Ishikawa (cell line): Measurements from ENCODE around the gene WWOX.

Source experiments
- CEBPB ChIP-seq: IDR thresholded peaks from 2 replicates; pipeline ENCODE4 v1.6.1; 2012
- CREB1 ChIP-seq: IDR thresholded peaks from 2 replicates; pipeline ENCODE4 v1.6.1; 2012; ENCODE audit warnings: low read depth
- EGR1 ChIP-seq: IDR thresholded peaks from 2 replicates; pipeline ENCODE4 v1.6.1; 2012
- EP300 ChIP-seq: IDR thresholded peaks from 2 replicates; pipeline ENCODE4 v1.6.1; 2012; ENCODE audit warnings: borderline replicate concordance
- FOXM1 ChIP-seq: IDR thresholded peaks from 2 replicates; pipeline ENCODE4 v1.6.1; 2012; ENCODE audit warnings: low read depth, borderline replicate concordance
- NFIC ChIP-seq: IDR thresholded peaks from 2 replicates; pipeline ENCODE4 v1.6.1; 2012
- RAD21 ChIP-seq: IDR thresholded peaks from 2 replicates; pipeline ENCODE4 v1.6.1; 2012; ENCODE audit warnings: low read depth
- TAF1 ChIP-seq: IDR thresholded peaks from 2 replicates; pipeline ENCODE4 v1.6.1; 2012; ENCODE audit warnings: low read depth, mild to moderate bottlenecking
- TCF12 ChIP-seq: IDR thresholded peaks from 2 replicates; pipeline ENCODE4 v1.6.1; 2012; ENCODE audit warnings: low read depth
- TEAD4 ChIP-seq: IDR thresholded peaks from 2 replicates; pipeline ENCODE4 v1.6.1; 2012
- YY1 ChIP-seq: IDR thresholded peaks from 2 replicates; pipeline ENCODE4 v1.6.1; 2012; ENCODE audit warnings: low read depth
- ZBTB7A ChIP-seq: IDR thresholded peaks from 2 replicates; pipeline ENCODE4 v1.6.1; 2012; ENCODE audit warnings: low read depth
- TF ChIP-seq, protein P1 (sequence below): IDR thresholded peaks from 2 replicates; pipeline ENCODE4 v1.6.1; 2012
- TF ChIP-seq, protein P2 (sequence below): IDR thresholded peaks from 2 replicates; pipeline ENCODE4 v1.6.1; 2012
- TF ChIP-seq, protein P3 (sequence below): IDR thresholded peaks from 2 replicates; pipeline ENCODE4 v1.6.1; 2012; ENCODE audit warnings: low read depth, mild to moderate bottlenecking

The WWOX gene

DNA sequence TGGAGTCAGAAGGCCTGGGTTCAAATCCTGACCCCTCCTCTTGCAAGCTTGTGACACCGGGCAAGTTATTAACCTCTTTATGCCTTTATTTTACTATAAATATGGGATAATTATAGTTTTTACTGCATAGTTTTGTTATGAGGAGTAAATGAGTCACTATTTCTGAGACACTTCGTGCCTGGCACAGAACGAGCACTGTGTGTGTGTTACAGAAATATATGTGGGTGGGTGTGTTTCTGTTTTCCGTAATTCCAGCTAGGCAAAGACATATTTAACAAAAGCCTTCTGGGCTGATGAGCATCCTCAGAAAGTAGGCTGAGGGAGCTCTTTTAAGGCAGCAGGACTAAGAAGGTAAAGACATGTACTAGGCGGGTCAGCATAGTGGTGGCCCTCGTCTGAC is 1083.2 kb downstream of the WWOX start:
- no peak for TF ChIP-seq TEAD4
- TF ChIP-seq CREB1, result no peak
- no peak for TF ChIP-seq TCF12
- TF ChIP-seq, protein P1, sequence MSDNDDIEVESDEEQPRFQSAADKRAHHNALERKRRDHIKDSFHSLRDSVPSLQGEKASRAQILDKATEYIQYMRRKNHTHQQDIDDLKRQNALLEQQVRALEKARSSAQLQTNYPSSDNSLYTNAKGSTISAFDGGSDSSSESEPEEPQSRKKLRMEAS, result no peak
- TF ChIP-seq NFIC, result no peak
- TF ChIP-seq CEBPB, result no peak
- TF ChIP-seq, protein P2, sequence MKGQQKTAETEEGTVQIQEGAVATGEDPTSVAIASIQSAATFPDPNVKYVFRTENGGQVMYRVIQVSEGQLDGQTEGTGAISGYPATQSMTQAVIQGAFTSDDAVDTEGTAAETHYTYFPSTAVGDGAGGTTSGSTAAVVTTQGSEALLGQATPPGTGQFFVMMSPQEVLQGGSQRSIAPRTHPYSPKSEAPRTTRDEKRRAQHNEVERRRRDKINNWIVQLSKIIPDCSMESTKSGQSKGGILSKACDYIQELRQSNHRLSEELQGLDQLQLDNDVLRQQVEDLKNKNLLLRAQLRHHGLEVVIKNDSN, result no peak
- TF ChIP-seq YY1, result no peak
- no peak for TF ChIP-seq TAF1

DNA sequence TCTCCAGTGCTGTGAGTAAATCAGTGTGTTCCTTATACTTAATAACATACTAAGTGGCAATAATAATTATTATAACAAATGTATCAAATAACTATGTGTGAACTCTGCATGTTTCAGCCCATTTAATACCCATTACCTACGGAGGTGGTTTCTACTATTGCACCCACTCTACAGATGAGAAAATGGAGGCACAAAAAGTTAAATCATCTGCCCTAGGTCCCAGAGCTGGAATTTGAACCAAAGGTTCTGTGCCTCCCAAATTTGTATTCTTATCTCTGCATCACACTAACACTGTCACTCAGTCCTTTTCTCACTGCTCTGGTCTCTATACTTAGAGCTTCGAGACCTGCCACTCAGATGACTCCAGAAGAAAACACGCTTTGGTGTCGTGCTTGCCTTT is 1084.1 kb downstream of the WWOX start:
- TF ChIP-seq, protein P1, result no peak
- TF ChIP-seq EP300 (no peak), CEBPB (no peak), YY1 (no peak), CREB1 (no peak)
- TF ChIP-seq, protein P3, sequence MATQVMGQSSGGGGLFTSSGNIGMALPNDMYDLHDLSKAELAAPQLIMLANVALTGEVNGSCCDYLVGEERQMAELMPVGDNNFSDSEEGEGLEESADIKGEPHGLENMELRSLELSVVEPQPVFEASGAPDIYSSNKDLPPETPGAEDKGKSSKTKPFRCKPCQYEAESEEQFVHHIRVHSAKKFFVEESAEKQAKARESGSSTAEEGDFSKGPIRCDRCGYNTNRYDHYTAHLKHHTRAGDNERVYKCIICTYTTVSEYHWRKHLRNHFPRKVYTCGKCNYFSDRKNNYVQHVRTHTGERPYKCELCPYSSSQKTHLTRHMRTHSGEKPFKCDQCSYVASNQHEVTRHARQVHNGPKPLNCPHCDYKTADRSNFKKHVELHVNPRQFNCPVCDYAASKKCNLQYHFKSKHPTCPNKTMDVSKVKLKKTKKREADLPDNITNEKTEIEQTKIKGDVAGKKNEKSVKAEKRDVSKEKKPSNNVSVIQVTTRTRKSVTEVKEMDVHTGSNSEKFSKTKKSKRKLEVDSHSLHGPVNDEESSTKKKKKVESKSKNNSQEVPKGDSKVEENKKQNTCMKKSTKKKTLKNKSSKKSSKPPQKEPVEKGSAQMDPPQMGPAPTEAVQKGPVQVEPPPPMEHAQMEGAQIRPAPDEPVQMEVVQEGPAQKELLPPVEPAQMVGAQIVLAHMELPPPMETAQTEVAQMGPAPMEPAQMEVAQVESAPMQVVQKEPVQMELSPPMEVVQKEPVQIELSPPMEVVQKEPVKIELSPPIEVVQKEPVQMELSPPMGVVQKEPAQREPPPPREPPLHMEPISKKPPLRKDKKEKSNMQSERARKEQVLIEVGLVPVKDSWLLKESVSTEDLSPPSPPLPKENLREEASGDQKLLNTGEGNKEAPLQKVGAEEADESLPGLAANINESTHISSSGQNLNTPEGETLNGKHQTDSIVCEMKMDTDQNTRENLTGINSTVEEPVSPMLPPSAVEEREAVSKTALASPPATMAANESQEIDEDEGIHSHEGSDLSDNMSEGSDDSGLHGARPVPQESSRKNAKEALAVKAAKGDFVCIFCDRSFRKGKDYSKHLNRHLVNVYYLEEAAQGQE, result no peak

DNA sequence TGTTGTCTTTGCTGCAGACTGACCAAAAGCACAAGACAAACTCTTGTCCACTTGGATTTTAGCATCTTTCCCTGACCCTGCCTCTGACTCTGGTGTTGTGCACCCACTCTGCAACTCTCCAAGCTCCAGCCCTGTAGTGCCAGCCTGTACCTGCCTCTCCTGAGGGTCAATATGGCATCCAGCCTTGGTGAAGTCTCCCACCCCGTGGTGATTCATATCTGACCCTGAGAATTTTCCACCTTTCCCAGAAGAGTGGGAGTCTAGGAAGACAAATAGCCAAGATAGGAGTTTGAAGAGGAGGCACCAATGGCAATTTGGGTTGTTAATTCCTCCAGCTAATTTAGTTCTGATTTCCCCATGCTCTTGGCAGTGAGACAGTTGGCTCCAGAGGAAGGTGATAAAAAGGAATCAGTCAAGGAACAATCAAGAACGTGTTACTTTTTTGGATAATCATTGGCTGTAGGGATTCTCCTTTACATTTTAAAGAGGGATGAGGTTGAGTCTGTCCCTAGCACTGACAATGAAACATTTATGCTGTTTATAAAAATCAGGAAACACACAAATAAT is 1085.1 kb downstream of the WWOX start:
- no peak for TF ChIP-seq EGR1
- no peak for TF ChIP-seq NFIC
- no peak for TF ChIP-seq YY1
- TF ChIP-seq CREB1, result no peak
- no peak for TF ChIP-seq TCF12
- no peak for TF ChIP-seq ZBTB7A
- no peak for TF ChIP-seq CEBPB
- TF ChIP-seq, protein P1, result no peak
- no peak for TF ChIP-seq EP300
- no peak for TF ChIP-seq FOXM1
- no peak for TF ChIP-seq TAF1
- TF ChIP-seq TEAD4, result no peak
- TF ChIP-seq RAD21, result no peak
- TF ChIP-seq, protein P3, result no peak
- TF ChIP-seq, protein P2, result no peak

DNA sequence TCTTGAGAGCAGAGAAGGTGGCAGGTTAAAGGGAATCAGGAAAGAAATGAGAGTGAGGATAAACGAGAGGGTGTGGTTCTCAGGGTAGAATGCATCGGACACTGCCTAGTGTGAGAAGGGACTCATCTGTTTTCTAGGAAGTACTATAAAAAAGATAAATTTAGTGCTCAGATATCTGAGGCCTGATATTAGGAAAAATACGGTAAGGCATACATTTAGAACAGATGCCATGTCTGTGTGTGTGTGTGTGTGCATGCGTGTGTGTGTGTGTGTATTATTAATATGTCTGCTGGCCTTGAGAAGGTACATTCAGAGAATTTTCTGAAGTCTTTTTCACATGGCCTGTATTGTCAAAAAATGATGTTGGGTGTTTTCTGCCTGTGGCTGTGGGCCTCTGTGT is 1086.3 kb downstream of the WWOX start:
- TF ChIP-seq RAD21 (no peak), TEAD4 (no peak), ZBTB7A (no peak)

DNA sequence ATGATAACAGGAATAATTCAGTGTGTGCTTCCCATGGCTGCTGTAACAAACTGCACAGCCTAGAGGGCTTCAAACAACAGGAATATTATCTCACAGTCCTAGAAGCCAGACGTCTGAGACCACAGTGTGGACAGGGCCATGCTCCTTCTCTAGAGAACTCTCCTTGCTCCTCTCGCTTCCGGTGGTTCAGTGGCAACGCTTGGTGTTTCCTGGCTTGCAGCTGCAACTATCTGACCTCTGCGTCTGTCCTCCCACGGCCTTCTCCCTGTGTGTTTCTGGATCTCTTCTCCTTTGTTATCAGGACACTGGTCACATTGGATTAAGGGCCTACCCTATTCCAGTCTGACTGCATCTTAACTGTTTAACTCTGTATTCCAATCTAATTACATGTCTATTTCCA is 1086.7 kb downstream of the WWOX start:
- TF ChIP-seq TEAD4, result no peak
- no peak for TF ChIP-seq RAD21
- no peak for TF ChIP-seq CREB1
- no peak for TF ChIP-seq CEBPB
- no peak for TF ChIP-seq EP300
- TF ChIP-seq, protein P2, result no peak
- no peak for TF ChIP-seq TAF1
- no peak for TF ChIP-seq ZBTB7A
- no peak for TF ChIP-seq FOXM1
- TF ChIP-seq, protein P3, result no peak
